Spleen (tissue), 7 donors: ENCODE measurements around the gene CEP72.

ENCODE experiments used
- POLR2A ChIP-seq, 3 donors: fragments of 450-650 bp; IDR thresholded peaks; one replicate each; pipeline ENCODE4 v1.5.1; 2017; ENCODE audit warnings: antibody characterized with exemption in 3 of 3, mild to moderate bottlenecking in 1 of 3
- TF ChIP-seq, protein P1 (sequence below), 11 experiments: fragments of 200-600 bp in 7 of 11; fragments of 450-650 bp in 4 of 11; sonication (generic) in 4 of 11; IDR thresholded peaks in 8 of 11; conservative IDR thresholded peaks in 3 of 11; 1 replicate in 7 of 11; 2 replicates in 4 of 11; pipeline versions ENCODE4 v1.4.0 to v1.8.0; 2016 to 2021; ENCODE audit warnings: antibody characterized with exemption in 11 of 11, inconsistent platforms in 4 of 11, mild to moderate bottlenecking in 1 of 11
- donor health status: DM: no; HTN: no; CAD: no; lungs with moderate emphysema.
- donor health status: DM: no; HTN: no; CAD: no.
- donor health status: DM: no; HTN: no; CAD: no.

GRCh38 chr5:604391-604831 is 7.7 kb upstream of the CEP72 start:
- no peak for TF ChIP-seq POLR2A (IDR thresholded peaks at IDR 0.05)
- TF ChIP-seq, protein P1, sequence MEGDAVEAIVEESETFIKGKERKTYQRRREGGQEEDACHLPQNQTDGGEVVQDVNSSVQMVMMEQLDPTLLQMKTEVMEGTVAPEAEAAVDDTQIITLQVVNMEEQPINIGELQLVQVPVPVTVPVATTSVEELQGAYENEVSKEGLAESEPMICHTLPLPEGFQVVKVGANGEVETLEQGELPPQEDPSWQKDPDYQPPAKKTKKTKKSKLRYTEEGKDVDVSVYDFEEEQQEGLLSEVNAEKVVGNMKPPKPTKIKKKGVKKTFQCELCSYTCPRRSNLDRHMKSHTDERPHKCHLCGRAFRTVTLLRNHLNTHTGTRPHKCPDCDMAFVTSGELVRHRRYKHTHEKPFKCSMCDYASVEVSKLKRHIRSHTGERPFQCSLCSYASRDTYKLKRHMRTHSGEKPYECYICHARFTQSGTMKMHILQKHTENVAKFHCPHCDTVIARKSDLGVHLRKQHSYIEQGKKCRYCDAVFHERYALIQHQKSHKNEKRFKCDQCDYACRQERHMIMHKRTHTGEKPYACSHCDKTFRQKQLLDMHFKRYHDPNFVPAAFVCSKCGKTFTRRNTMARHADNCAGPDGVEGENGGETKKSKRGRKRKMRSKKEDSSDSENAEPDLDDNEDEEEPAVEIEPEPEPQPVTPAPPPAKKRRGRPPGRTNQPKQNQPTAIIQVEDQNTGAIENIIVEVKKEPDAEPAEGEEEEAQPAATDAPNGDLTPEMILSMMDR (IDR thresholded peaks at IDR 0.05 in 8 of 11, conservative IDR thresholded peaks at IDR 0.05 in 3 of 11) = no peak
